ENCODE results near the gene TMEM88. TPM values are rescaled to one million over a fixed set of nuclear protein-coding genes. Genes with fewer than 3 reads are reported as not detected.
A peak's percentile ranks its signal among the peaks of the same experiment; 100 is the strongest.

TMEM88 gene
- total and polyA plus RNA-seq, 2 experiments from 2014 or later = 73.3 to 241 TPM

DNA sequence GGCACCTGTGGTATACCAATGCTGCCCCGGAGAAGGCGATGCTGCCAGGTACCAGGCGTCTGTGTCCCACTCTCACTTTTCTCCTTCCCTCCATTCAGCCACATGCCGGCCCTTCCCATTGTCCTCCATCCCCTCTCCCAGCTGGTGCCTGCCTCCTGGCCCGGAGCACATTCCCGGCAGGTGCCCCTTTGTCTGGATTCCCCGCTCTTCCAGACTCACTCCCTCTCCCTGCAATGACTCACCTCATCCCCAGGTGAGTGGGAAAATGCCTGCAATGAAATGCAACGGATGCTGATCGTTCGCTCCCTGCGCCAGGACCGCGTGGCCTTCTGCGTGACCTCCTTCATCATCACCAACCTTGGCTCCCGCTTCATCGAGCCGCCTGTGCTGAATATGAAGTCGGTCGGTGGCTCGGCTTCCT is 31.3 kb upstream of the TMEM88 start:
- H3K4me2 ChIP-seq = no peak overlapping the region
- no peak overlapping the region for H2AFZ ChIP-seq
- H3K36me3 ChIP-seq (replicated peaks; ENCODE audit: insufficient read depth, low read depth) = no peaks in the 10 kb centered on the region
- H3K4me1 ChIP-seq (ENCODE audit: insufficient read depth) = no peaks in the 10 kb centered on the region
- no peaks in the 10 kb centered on the region for H4K20me1 ChIP-seq (ENCODE audit: insufficient read depth, poor library complexity, severe bottlenecking)
- WGBS (ENCODE audit: low lambda C conversion rate, missing lambda C conversion rate) = 63% methylated on average over 17 of the region's 20 CpGs
- no peaks in the 10 kb centered on the region for H3K9me2 ChIP-seq (replicated peaks; ENCODE audit: insufficient read depth)
- H3K9me3 ChIP-seq (ENCODE audit: low read depth) = no peaks in the 10 kb centered on the region
- H3K27me3 ChIP-seq = no peaks in the 10 kb centered on the region
- no peak overlapping the region for H3K4me3 ChIP-seq
- no peaks in the 10 kb centered on the region for H3K79me2 ChIP-seq
- H3K27ac ChIP-seq = no peak overlapping the region
- DNase-seq (ENCODE audit: low spot score) = peak; percentile 4
- TF ChIP-seq EZH2phosphoT487 (IDR thresholded peaks at IDR 0.05; ENCODE audit: low read depth, severe bottlenecking, unreplicated experiment) (no peak), EZH2 (IDR thresholded peaks at IDR 0.05; ENCODE audit: borderline replicate concordance) (no peak)
- TF ChIP-seq, protein P1, sequence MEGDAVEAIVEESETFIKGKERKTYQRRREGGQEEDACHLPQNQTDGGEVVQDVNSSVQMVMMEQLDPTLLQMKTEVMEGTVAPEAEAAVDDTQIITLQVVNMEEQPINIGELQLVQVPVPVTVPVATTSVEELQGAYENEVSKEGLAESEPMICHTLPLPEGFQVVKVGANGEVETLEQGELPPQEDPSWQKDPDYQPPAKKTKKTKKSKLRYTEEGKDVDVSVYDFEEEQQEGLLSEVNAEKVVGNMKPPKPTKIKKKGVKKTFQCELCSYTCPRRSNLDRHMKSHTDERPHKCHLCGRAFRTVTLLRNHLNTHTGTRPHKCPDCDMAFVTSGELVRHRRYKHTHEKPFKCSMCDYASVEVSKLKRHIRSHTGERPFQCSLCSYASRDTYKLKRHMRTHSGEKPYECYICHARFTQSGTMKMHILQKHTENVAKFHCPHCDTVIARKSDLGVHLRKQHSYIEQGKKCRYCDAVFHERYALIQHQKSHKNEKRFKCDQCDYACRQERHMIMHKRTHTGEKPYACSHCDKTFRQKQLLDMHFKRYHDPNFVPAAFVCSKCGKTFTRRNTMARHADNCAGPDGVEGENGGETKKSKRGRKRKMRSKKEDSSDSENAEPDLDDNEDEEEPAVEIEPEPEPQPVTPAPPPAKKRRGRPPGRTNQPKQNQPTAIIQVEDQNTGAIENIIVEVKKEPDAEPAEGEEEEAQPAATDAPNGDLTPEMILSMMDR (IDR thresholded peaks at IDR 0.05; ENCODE audit: poor library complexity) = no peak

DNA sequence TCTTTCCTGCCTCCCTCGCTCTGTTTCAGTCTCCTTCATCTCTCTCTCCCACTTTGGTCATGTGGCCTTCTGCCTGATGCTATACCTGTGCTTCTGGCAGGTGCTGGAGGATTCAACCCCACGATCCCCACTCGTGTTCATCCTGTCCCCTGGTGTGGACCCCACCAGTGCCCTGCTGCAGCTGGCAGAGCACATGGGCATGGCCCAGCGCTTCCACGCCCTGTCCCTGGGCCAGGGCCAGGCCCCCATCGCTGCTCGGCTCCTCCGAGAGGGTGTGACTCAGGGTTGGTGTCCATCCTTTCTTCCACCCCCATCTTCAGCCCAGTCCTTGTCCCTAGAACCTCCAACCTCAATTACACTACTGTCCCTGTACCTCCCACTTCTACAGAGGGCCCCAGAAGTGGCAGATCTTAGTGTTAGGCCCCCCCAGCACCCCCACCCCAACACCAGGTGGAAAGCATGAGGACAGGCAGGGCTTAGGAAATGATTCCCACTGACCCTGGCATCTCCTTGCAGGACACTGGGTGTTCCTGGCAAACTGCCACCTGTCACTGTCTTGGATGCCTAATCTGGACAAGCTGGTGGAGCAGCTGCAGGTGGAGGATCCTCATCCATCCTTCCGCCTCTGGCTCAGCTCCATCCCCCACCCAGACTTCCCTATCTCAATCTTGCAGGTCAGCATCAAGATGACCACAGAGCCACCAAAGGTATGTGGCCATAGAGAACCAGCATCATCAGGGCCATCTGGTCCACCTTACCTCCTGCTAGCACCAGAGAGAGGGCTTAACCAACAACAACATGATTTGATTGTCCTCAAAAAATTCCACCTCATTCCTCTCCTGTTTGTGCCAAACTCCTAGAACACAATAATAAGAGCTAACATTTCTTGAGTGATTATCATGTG is 30.6 kb upstream of the TMEM88 start:
- H4K20me1 ChIP-seq (ENCODE audit: insufficient read depth, poor library complexity, severe bottlenecking) = no peaks in the 10 kb centered on the region
- no peaks in the 10 kb centered on the region for H3K27me3 ChIP-seq
- no peak overlapping the region for H2AFZ ChIP-seq
- H3K36me3 ChIP-seq (replicated peaks; ENCODE audit: insufficient read depth, low read depth) = no peaks in the 10 kb centered on the region
- 92% methylated on average over 8 of the region's 9 CpGs for WGBS (ENCODE audit: low lambda C conversion rate, missing lambda C conversion rate)
- no peak overlapping the region for H3K4me2 ChIP-seq
- no peak overlapping the region for H3K4me3 ChIP-seq
- no peaks in the 10 kb centered on the region for H3K9me2 ChIP-seq (replicated peaks; ENCODE audit: insufficient read depth)
- no peaks in the 10 kb centered on the region for H3K4me1 ChIP-seq (ENCODE audit: insufficient read depth)
- peak; percentile 8 for DNase-seq (ENCODE audit: low spot score)
- TF ChIP-seq EZH2phosphoT487 (IDR thresholded peaks at IDR 0.05; ENCODE audit: low read depth, severe bottlenecking, unreplicated experiment) (no peak), EZH2 (IDR thresholded peaks at IDR 0.05; ENCODE audit: borderline replicate concordance) (no peak)
- TF ChIP-seq, protein P1 (IDR thresholded peaks at IDR 0.05; ENCODE audit: poor library complexity) = no peak
- H3K79me2 ChIP-seq = no peaks in the 10 kb centered on the region
- H3K27ac ChIP-seq = no peak overlapping the region
- H3K9me3 ChIP-seq (ENCODE audit: low read depth) = no peaks in the 10 kb centered on the region

DNA sequence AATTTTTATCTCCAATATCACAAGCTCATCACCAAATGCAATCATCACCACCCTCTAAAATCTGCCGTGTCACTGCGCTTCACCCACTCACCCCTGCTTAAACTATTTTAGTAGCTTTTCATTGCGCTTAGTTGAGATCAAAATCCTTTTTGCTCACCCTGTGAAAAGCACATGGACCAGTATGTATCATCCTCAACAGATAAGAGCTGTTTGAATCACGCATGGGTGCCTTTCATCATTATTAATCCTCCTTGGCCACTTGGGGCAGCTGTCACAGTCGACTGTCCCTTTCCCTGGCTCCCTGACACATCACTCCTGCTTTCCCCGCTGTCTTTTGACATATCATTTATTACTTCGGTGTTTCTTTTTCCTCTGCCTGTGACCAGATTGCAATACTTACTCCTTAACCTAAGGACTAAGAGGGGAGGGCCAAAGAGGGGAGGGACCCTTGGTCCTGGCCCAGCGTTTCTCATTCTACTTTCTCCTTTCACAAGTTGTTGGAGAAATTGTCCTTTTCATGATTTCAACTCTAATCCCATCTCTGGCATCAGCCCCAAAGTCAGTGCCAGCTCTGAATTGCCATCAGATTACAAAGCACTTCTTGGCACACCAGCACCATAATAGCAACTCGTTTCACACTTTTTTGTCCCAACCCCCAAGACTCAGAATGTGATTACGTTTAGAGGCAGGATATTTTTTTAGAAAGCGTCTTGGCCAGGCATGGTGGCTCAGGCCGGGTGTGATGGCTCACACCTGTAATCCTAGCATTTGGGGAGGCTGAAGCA is 29.5 kb upstream of the TMEM88 start:
- Histone ChIP-seq H3K4me2 (no peak overlapping the region), H3K4me1 (ENCODE audit: insufficient read depth) (no peaks in the 10 kb centered on the region), H3K79me2 (no peaks in the 10 kb centered on the region)

More for the DNA sequence above, 29.5 kb upstream of the TMEM88 start:
- Histone ChIP-seq H3K4me3 (no peak overlapping the region), H3K27ac (no peak overlapping the region), H3K9me3 (ENCODE audit: low read depth) (no peaks in the 10 kb centered on the region), H4K20me1 (ENCODE audit: insufficient read depth, poor library complexity, severe bottlenecking) (no peaks in the 10 kb centered on the region), H2AFZ (no peak overlapping the region), H3K36me3 (replicated peaks; ENCODE audit: insufficient read depth, low read depth) (no peaks in the 10 kb centered on the region), H3K9me2 (replicated peaks; ENCODE audit: insufficient read depth) (no peaks in the 10 kb centered on the region), H3K27me3 (no peaks in the 10 kb centered on the region)
- 49% methylated on average over 12 of the region's 12 CpGs for WGBS (ENCODE audit: low lambda C conversion rate, missing lambda C conversion rate)
- DNase-seq (ENCODE audit: low spot score) = peak; percentile 30
- TF ChIP-seq EZH2 (IDR thresholded peaks at IDR 0.05; ENCODE audit: borderline replicate concordance) (no peak), EZH2phosphoT487 (IDR thresholded peaks at IDR 0.05; ENCODE audit: low read depth, severe bottlenecking, unreplicated experiment) (no peak)
- TF ChIP-seq, protein P1 (IDR thresholded peaks at IDR 0.05; ENCODE audit: poor library complexity) = no peak

All from hepatocyte (in vitro differentiated cells).